IPS-NIHi11 (cell line): ENCODE data around the gene ID3.
"Not testable (repeated sequence)": the region's sequence is repeated elsewhere in the genome, so short reads cannot be mapped to it uniquely, and the experiment has no call there.

Experiments
- DNase-seq: peaks from one replicate; pipeline ENCODE4 v3.0.0; 2012; ENCODE audit warnings: mixed read lengths, low spot score

ID3 gene

DNA sequence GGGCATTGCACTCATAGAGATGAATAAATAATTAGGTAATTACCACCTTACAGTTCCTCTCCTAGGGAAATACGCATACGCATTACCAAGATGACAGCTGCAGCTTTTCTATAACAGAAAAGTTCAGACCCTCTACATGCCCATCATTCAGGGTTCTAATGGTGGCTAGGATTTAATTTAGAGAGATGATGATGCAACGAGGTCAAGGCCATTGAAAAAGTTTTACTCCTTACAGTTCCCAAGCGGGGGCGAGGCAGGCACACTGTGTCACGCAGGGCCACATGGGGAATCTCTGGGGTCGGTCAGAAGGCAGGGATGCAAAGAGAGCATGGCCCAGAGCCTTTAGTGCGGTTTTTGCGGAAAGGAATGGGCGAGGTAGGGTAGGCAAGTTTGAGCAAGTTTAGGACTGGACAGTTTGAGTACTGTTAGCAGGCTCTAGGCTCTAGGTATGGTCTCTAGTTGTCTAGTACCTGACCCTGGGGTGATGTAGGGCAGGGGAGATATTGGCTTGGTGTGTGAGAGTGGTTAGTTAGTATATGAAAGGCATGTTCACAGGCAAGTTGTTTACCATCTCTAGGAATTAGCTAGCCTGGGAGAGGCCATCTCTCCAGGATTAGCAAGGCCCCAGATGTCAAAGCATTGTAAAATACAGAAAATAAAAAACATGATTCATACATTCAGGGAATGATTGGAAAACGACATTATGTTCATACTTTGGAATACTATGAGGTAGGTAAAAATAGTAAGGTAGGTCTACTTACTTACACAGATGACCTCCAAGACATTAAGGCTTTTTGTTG lies 29.6 kb upstream of the ID3 start:
- DNase-seq, result no peak

- no peak for DNase-seq
Measured at GRCh38 chr1:23585321-23586022, 26.2 kb upstream of the ID3 start.

- not testable (repeated sequence) for DNase-seq
Measured at GRCh38 chr1:23583727-23584126, 24.4 kb upstream of the ID3 start.

- DNase-seq, result no peak
Measured at GRCh38 chr1:23582820-23583219, 23.5 kb upstream of the ID3 start.

DNA sequence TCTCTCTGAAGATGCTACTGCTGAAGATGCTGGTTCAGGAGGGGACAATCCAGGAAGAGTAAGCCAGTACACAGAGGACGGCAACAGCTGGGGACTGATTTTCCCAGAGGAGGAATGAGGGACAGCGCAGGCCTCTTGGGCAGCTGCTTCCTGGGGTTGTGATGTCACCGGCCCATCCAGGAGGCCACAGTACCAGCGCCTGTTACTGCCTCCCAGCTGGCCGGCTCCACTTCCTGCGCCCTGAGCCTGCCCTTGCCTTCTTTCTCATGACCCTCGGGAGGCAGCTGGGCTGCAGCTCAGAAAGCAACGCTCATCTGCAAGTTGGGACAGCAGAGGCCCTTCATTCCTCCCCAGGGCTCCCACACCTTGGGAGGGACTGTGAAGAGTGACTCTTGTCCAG lies 21.9 kb upstream of the ID3 start:
- DNase-seq, result no peak

GRCh38 chr1:23578997-23579363 lies 19.7 kb upstream of the ID3 start:
- no peak for DNase-seq

DNA sequence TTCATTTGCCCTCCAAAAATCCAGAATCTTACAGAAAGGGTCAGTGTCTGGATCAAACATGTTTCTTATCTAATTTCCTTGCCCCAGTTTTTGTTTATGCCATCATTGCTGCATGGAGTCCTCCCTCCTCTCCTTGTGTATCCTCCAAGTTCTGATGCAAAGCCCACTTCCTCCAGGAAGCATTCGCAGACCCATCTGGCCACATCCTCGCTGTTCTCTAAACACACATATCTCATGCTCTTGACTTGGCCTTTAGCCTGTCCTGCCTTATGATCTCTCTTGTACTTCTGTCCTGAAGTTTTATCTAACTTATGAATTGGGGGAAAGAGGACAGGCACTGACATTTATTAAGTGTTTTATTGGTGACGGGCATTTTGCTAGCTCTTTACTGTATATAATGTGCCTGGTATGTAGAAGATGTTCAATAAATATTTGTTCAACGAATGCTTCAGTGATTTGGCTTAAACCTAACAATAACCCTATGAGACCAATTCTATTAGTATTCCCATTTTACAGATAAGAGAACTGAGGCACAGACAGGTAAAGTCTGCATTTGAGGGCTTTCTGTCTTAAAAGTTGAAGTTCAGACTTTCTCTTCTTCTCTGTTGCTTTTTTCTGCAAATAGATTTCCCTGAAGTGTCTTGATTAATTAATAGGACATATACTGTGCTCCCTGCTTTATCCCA lies 19.2 kb upstream of the ID3 start:
- no peak for DNase-seq

DNA sequence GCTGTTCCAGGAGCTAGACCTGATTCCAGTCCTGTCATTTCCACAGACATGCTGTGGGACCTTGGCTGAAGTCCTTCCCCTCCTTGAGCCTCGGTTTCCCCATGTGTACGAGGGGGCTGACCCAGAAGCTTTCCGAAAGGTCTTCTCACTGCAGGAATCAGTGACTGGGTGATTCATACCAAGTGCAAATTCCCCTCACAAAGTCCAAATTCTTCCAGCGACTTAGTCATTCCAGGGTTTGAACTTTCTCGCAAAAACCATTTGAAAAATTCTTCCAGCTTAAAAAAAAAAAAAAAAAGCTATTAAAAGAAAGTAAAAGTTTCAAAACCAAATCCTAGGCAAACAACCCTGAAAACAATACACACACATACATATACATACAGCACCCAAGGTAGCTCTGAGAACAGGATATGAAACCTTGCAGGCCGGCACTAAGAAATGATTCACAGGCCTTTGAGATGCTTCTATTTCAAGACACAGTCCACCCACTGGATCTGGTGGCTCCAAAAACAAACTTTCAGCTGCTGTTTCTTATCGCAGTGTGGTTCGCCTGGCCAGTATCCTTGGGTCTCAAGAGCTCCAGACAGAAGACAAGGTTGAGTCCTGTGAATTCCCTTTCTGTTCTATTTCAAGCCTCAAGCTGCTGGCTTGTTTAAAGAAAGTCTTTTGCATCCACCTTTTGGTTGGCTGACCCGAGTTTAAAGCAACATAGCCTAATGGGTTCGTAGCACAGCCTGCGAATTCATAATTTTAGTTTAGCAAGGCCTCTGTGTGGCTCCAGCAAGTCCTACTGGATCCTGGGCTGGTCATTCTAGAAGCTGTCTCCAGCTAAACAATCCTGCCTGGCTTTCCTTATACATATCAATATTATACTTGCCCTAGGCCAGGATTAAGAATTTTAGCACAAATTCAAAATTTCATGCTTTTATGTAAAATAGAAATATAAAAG lies 18.0 kb upstream of the ID3 start:
- no peak for DNase-seq

DNA sequence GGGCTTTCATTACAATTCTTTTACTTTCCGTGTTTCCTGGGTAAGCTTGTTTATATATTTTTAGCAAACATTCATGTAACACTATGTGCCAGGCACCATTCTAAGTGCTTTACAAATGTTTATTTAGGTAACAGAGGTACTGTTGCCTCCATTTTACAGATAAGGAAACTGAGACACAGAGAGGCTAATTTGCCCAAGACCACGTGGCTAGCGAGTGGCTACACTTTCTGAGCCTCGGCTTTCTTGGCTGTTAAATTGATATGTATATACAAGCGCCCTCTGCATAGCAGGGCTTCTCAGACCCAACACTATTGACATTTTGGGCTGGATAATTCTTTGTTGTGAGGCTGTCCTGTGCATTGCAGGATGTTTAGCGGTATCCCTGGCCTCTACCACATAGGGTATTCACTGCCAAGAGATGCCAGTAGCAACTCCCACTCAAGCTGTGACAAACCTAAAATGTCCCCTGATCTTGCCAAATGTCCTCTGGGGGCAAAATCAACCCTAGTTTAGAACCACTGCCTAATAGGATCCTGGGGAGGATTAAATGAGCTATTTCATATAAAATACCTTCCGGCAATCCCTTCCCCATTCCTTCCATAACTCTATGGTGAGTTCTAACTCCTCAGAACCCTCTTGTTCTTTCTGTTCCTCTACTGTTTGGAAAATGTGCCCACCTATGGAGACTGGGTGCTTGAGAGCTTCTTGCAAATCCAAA lies 17.2 kb upstream of the ID3 start:
- DNase-seq, result no peak

GRCh38 chr1:23575226-23575810 lies 16.0 kb upstream of the ID3 start:
- DNase-seq, result no peak

GRCh38 chr1:23574265-23574754 lies 15.0 kb upstream of the ID3 start:
- no peak for DNase-seq

DNA sequence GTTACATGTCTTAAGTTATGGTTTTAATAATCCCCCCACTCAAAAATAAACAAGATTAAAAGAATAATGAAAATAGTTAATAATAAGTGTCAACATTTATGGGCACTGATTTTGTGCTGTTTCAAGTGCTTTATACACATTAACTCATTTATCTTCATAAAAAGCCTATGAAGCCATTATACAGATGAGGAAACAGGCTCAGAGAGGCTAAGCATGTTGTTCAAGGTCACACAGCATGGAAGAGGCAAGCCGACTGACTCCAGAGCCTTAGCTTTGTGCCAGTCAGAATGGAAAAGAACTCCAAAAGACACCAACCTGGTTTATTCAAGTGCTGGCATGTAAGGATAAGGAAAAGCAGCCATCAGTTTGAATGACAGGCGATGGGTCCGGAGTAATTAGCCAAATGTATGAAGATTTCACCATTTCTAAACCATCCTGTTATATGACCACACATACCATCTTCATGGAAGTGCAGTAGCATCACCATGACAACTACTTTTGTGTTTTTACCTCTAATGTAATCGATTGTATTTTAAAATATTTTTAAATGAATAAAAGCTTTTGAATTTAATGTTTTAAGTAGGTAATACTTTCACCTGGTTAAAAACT lies 14.4 kb upstream of the ID3 start:
- DNase-seq, result no peak

DNA sequence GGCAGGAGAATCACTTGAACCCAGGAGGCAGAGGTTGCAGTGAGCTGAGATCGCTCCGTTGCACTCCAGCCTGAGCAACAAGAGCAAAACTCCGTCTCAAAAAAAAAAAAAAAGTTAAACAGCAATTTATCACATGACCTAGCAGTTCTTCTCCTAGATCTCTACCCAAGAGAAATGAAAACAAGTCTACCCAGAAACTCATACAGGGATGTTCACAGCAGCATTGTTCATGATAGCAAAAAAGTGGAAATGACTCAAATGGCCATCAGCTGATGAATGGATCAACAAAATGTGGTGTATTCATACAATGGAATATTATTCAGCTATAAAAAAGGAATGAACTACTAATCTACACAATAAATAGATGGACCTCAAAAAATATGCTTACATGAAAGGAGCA lies 12.2 kb upstream of the ID3 start:
- no peak for DNase-seq

DNA sequence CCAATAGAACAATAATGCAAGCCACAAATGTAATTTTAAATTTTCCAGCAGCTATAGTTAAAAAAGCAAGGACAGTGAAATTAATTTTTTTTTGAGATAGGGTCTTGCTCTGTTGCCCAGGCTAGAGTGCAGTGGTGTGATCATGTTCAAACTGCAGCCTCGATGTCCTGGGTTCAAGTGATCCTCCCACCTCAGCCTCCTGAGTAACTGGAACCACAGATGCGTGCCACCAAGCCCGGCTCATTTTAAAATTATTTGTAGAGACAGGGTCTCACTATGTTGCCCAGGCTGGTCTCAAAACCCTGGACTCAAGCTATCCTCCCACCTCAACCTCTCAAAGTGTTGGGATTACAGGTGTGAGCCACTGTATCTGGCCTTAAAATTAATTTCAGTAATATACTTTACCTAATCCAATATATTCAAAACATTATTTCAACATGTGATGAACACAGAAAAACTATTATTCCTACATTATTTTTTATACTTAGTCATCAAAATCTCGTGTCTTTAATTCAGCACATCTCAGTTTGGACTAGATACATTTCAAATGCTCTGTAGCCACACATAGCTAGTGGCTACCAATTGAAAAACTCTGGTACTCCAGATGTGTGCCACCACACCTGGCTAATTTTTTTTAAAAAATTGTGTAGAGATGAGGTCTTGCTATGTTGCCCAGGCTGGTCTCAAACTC lies 10.8 kb upstream of the ID3 start:
- no peak for DNase-seq

DNA sequence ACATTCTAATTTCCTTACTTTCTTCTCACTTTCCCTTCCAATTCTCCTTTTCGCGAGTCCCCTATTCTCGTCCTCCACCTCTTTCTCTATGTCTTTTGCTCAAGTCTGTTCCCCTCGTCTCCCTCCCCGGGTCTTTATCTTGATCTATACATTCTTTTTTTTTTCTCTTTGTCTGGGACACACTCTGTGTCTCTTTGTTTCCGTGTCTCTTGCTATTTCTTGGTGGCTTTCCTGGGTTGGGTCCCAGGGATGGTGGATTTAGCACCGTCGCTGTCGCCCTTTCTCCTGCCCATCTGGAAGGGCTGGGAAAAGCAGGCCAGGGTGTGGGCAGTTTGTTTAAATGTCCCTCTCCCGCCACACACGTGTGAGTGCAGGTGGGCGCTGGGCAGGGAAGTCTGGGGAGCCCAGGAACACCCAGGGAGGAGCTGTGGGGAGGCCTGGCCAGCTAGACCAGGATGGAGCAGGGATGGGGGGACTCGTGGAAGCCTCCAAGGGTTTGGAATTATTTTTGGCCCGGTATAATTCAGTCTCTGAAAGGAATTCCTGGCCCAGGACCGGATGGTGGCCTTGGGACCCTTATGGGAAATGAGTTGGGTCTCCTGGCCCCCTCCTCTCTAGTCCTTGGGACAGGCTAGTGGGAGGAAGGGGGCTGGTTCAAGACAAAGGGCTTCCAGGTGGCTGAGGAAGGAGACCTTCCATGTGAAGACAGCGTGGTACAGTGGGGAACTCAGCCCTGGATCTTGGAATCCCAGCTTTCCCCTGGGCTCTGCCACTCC lies 9.5 kb upstream of the ID3 start:
- DNase-seq, result no peak

DNA sequence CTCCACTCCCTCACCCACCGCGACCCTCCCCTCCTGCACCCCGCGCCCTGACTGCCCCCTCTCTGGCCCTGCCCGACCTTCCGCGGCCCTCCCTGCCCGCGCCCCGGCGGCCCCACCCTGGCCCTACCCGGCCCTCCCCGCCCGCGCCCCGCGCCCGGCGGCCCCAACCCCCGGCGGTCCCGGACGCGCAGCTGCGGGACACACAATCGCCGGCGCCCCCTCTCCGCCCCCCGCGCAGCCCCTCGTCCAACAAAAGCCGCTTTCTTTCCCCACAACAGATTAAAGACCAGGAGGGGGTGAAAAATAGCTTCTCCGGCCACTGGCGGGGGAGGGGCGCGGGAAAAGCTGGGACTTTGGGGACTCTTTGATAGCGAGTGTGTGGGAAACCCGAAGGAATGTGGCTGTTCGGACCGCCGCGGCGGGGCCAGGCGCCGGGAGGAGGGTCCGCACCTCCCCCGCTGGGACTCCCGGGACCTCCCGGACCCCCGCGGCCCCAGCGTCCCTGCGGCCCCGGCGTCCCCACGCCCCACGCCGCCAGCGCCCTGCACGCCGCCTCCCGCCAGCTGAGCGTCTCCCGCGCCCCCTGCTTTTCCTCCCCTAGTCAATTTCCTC lies 8.8 kb upstream of the ID3 start:
- no peak for DNase-seq

DNA sequence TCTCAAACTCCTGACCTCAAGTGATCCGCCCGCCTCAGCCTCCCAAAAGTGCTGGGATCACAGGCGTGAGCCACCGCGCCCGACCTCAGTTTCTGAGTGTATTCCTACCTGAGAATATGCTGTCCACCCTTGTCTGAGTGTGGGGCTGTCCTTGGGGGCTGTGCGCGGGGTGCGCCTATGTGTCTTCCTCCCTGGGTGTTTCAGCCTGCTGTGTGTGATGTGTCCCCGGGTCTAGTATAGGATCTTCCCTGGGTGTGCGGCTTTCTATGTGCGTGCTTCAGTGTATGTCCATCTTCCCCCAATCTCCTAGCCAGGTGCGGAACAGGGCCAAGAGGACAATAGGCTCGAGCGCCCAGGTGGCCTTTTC lies 8.3 kb upstream of the ID3 start:
- no peak for DNase-seq

DNA sequence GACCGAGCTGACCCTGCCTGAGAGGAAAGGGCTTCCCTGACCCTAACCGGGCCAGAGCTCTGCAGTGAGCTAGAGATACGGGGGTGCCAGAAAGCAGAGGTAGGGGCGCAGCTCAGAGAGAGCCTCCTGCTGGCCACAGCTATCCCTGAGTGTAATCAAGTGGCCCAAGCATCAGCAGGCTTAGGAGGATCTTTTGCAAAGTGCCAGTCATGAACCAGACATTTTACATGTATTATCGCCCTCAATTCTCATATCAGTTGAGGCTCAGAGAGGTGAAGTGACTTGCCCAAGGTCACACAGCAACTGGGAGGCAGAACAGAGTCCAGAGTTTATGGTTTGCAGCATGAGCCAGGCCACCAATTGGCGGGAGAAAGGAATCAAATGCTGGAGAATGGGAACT lies 7.0 kb upstream of the ID3 start:
- no peak for DNase-seq

DNA sequence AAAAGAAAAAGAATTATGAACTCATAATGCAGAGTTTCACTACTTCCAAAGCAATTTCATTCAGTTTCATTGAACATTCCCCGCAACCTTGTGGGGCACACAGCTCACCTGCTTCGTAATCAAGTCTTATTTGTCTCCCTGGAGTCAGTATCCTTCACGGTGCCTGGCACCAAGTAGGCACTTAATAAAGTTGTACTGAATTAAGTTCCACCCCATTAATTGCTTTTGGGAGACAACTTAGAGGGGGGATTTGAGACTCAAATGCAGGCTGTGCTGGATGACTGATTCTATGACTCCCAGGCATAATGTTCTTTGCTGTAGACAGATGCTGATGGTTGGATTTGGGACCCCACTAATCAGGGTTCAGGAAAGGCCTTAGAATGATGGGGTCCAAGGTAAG lies 6.5 kb upstream of the ID3 start:
- DNase-seq, result no peak
